GM12873 (cell line): ENCODE measurements around the gene LTB4R.
A peak's percentile ranks its signal among the peaks of the same experiment; 100 is the strongest.

ENCODE experiments used
- TF ChIP-seq, protein P1 (sequence below): IDR thresholded peaks from 2 replicates; pipeline ENCODE4 v1.5.1; 2012; ENCODE audit warnings: low read depth, mild to moderate bottlenecking, moderate library complexity, low read length, control low read depth; ENCODE audit not compliant: insufficient read depth; ENCODE audit errors: missing control alignments

LTB4R gene

DNA sequence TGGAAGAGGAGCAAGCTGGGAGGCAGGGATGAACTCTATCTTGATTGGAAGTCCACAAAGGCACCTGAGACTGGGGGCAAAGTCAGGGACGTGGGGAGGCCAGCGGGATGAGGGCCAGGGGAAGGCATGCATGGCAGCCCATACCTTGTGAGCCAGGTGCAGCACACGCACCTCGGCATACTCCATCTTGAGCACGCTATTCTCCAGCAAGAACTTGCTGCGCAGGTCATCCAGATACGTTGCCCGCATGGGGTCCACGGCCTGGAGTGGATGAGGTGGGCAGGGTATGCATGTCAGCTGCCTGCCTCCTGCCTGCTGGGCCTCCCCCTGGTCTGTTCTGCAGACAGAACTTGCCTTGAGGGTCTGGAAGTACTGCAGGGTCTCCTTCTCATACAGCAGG is 43.8 kb upstream of the LTB4R start:
- TF ChIP-seq, protein P1, sequence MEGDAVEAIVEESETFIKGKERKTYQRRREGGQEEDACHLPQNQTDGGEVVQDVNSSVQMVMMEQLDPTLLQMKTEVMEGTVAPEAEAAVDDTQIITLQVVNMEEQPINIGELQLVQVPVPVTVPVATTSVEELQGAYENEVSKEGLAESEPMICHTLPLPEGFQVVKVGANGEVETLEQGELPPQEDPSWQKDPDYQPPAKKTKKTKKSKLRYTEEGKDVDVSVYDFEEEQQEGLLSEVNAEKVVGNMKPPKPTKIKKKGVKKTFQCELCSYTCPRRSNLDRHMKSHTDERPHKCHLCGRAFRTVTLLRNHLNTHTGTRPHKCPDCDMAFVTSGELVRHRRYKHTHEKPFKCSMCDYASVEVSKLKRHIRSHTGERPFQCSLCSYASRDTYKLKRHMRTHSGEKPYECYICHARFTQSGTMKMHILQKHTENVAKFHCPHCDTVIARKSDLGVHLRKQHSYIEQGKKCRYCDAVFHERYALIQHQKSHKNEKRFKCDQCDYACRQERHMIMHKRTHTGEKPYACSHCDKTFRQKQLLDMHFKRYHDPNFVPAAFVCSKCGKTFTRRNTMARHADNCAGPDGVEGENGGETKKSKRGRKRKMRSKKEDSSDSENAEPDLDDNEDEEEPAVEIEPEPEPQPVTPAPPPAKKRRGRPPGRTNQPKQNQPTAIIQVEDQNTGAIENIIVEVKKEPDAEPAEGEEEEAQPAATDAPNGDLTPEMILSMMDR: no peak

DNA sequence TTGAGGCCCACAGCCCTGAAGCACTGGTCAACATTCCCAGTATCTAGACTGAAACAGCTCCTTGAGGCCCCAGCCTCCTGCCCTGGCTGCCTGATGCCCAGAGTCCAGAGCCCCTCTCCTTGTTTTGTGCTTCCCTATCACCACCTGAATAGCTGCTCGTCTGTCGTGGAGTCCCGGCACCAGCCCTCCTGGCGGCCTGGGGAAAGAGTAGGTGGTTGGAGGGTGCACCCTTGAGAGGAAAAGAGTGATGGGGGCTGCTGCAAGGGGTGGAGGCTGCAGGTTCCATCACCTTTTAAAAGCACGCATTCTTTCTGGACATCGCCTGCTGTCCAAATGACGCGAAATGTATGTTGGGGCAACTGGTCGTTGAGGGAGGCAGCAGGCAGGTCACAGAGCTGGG is 43.1 kb upstream of the LTB4R start:
- TF ChIP-seq, protein P1: no peak

DNA sequence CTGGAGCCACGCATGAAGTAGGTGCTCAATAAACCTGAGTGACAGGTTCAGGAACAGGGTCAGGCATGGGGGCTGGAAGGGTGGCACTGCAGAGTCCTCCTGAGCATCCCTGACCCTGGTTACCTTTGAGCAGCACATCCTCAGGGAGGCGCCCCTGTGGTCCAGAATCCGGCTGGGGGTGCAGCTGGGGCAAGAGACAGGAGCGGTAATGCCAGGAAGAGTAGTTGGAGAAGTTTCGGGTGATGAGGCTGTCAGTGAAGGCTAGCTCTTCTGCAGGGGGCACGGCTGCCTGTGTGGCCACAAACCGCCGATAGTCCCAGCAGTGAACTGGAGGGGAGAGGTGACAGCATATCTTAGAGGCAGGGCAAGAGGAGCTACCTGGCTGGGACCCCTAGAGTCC is 41.9 kb upstream of the LTB4R start:
- TF ChIP-seq, protein P1: no peak

DNA sequence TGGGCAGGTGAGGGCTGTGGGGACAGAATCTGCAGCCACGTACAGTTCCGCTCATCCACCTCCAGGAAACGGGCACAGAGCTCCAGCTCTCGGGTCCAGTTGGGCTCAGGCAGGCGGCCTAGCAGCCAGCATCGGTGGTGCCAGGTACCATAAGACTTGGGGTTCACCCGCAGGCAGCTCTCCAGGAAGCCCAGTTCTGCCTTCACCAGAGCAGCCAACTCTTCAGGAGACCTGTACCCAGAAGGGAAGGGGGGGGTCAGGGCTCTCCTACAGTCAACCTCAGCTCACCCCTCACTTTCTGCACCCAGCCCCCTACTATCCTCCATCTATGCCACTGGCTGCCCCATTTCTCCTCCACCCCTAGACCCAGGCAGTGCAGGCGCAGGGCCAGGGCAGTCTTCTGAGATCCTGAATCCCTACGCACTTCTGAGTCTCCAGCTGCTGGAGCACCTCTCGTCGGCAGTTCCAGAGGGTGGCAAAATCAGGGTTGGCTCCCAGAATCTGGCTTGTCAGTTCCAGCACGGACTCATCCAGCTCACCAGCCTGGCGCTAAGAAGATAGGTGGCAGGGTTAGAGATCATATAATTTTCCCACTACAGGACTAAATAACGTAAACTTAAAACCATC is 41.3 kb upstream of the LTB4R start:
- TF ChIP-seq, protein P1: no peak

DNA sequence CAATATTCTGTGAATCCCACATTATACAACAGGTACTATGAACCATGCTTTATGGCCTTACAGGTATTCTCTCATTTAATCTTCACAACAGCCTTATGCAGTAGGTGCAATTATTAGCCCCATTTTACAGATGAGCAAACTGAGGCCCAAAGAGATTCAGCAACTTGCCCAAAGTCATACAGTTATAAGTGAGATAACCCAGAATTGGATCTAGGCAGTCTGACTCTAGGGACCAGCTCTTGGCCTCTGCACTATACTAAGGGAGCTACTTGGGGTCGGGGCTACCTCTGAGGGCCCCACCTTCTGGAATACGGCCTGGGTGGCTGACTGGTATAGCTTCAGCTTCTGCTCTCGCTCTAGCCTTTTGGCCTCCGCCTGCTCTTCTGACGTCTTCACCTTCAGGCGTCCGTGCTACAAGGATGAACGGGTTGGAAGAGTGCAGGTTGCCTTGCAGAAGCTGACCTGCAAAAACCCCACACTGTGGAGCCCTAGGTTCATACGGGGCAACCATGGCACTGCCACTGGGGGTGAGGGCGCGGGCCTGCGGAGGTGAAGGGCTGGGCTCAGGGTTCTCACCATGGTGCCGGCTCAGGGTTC is 40.7 kb upstream of the LTB4R start:
- TF ChIP-seq, protein P1: no peak

DNA sequence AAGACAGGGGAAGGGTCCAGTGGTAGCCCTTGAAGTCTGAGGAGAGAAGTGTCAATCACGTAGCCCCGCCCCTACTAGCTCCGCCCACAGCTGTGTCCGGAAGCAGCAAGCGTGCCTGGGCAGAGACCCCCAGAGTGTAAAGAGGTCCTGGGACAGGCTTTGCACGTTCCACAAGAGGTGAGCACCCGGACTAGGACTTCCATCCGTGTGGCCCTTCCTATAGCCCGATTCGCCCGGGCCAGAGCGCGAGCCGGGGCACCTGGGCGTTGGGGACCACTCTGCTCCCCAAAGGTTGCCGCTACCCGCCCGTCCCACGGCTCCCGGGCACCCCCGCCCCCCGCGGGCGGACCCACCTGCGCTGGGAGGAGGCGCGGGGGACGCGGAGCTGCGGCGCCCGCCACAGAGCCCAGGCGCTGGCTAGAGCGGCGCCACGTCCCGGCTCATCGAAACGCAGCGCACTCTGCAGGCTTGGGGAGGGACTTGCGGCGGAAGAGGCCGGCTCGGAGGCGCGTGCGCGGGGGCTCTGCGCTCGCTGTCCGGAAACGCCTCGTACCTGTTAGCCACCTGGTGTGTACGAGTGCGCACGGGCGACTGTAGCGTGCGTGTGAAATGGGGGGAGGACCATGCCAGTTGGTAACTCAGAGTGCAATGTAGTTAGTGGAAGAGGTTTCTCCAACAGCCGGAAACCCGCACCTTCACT is 40.0 kb upstream of the LTB4R start, which contains the start of gene RABGGTA:
Gene RABGGTA (minus strand): TSS at position 464 of the 700 bp plus-strand sequence. CDS start 482 bp downstream, outside the sequence.
- TF ChIP-seq, protein P1: peak; percentile 80

DNA sequence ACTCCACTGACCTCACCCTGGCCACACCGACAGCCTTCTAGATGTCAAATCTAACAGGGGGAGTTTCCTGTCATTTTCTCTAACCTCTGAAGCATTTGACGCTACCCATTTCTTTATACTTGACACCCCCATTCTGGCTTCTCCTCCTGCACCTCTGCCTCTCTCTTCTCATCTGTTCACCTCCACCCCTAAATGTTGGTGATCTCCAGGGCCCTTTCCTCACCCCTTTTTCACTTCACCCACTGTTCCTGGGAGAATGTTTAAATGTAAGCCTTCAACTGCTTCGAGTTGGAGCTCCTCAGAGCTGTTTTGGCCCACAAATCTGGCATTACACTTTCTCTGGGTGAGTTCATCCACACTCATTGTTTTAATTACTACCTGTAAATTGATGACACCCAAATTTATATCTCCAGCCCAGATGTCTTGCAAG is 39.5 kb upstream of the LTB4R start:
- TF ChIP-seq, protein P1: no peak
